Heart left ventricle (tissue), 13 donors: ENCODE data around the gene SPATC1L.

Experiments used
- POLR2A ChIP-seq, 2 donors: fragments of 450-650 bp; IDR thresholded peaks; one replicate each; pipeline ENCODE4 v1.6.1; 2017; ENCODE audit warnings: antibody characterized with exemption in 2 of 2, mild to moderate bottlenecking in 2 of 2, moderate library complexity in 2 of 2
- TF ChIP-seq, protein P1 (sequence below), 12 donors: fragments of 200-600 bp; sonication (generic) in 4 of 12; IDR thresholded peaks; one replicate each; pipeline versions ENCODE4 v1.5.0 to v1.8.0; 2018 to 2022; ENCODE audit warnings: antibody characterized with exemption in 12 of 12, mild to moderate bottlenecking in 5 of 12
- donor health status: ischemic (EF 13 %, LVEDD 7.1; RV severe dilation, severe dysfunction).
- donor health status: DM: no; HTN: yes; CAD: no.
- donor health status: DM: no; HTN: no; CAD: no.
- donor health status: ischemic (EF 25% LVEDD 6.9; RV normal size, moderate dysfunction).
- donor health status: ischemic (EF 25% LVEDD 5.7; RV mildly dilated, moderate dysfunction).
- donor health status: ischemic (EF 35%, LVEDD 5.7; RV mildly dilated, moderate dysfunction).
- donor health status: nonischemic (EF 11% LVEDD 7.7; RV severe dilation, severe dysfunction).
- donor health status: DM: yes; HTN: yes; CAD: no.
- donor health status: PGD.
- donor health status: ischemic (EF 29% LVEDD 5.4; RV normal size, mild dysfunction).
- donor health status: nonischemic (EF 23%, LVEDD 6.1; RV moderate dilation, normal function).

DNA sequence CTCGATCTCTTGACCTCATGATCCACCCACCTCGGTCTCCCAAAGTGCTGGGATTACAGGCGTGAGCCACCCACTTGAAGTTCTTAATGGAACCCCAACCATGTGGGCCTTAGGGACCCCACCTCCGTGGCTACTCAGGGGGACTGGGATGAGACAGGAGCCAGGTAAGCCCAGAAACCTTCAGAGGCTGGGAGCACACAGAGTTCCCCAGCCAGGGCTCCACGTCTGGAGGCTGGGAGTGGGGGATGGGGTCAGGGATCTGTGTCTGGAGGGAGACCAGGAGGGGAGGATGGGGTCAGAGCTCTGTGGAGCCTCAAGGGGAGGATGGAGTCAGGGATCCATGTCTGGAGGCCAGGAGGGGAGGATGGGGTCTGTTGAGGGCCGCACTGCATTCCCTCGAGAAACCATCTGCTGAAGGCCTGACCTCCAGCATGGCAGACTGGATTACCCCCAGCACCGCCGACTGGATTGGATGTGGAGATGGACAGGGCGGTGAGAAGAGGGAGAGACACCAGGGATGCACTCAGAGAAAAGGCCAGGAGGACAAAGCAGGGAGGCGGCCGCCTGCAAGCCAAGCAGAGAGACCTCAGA, 26.8 kb downstream of the SPATC1L start:
- TF ChIP-seq, protein P1, sequence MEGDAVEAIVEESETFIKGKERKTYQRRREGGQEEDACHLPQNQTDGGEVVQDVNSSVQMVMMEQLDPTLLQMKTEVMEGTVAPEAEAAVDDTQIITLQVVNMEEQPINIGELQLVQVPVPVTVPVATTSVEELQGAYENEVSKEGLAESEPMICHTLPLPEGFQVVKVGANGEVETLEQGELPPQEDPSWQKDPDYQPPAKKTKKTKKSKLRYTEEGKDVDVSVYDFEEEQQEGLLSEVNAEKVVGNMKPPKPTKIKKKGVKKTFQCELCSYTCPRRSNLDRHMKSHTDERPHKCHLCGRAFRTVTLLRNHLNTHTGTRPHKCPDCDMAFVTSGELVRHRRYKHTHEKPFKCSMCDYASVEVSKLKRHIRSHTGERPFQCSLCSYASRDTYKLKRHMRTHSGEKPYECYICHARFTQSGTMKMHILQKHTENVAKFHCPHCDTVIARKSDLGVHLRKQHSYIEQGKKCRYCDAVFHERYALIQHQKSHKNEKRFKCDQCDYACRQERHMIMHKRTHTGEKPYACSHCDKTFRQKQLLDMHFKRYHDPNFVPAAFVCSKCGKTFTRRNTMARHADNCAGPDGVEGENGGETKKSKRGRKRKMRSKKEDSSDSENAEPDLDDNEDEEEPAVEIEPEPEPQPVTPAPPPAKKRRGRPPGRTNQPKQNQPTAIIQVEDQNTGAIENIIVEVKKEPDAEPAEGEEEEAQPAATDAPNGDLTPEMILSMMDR (IDR thresholded peaks at IDR 0.05) = no peak
- no peak for TF ChIP-seq POLR2A (IDR thresholded peaks at IDR 0.05)
